Stimulated activated CD8-positive, alpha-beta memory T cell treated with anti-CD3 and anti-CD28 coated beads, Interleukin-4, amount 100 ng/mL, for 4 hours (primary cell): ENCODE results near the gene A2ML1.
"Not testable (repeated sequence)": the region's sequence is repeated elsewhere in the genome, so short reads cannot be mapped to it uniquely, and the experiment has no call there.

Experiments used
- DNase-seq, 2 donors: peaks; one replicate each; pipeline ENCODE4 v3.0.0-alpha.2; 2020; ENCODE audit warnings: low read depth in 2 of 2, low spot score in 1 of 2

Gene A2ML1

GRCh38 chr12:8822298-8822697, at the start of gene A2ML1:
Gene A2ML1, plus strand, starts transcription at chr12:8822621. Its CDS starts 31 bp downstream, at chr12:8822652.
- no peak for DNase-seq

GRCh38 chr12:8773461-8773860, 49.0 kb upstream of the A2ML1 start:
- DNase-seq: no peak

GRCh38 chr12:8779281-8779680, 43.1 kb upstream of the A2ML1 start:
- DNase-seq: no peak

GRCh38 chr12:8779862-8780261, 42.6 kb upstream of the A2ML1 start:
- no peak for DNase-seq

- no peak for DNase-seq
These were observed 42.0 kb upstream of the A2ML1 start for GRCh38 chr12:8780389-8780788.

- no peak for DNase-seq
These were observed 40.9 kb upstream of the A2ML1 start for GRCh38 chr12:8781381-8782127.

- no peak for DNase-seq
These were observed 38.0 kb upstream of the A2ML1 start for GRCh38 chr12:8784290-8784888.

- DNase-seq: no peak
These were observed 36.9 kb upstream of the A2ML1 start for GRCh38 chr12:8785499-8785898.

- DNase-seq: not testable (repeated sequence)
These were observed 35.2 kb upstream of the A2ML1 start for GRCh38 chr12:8787206-8787605.

GRCh38 chr12:8788706-8789105, 33.7 kb upstream of the A2ML1 start:
- not testable (repeated sequence) for DNase-seq

- DNase-seq: not testable (repeated sequence)
These were observed 32.9 kb upstream of the A2ML1 start for GRCh38 chr12:8789341-8790013.

- DNase-seq: not testable (repeated sequence)
These were observed 29.2 kb upstream of the A2ML1 start for GRCh38 chr12:8793226-8793625.

- DNase-seq: not testable (repeated sequence)
These were observed 27.8 kb upstream of the A2ML1 start for GRCh38 chr12:8794611-8795010.

GRCh38 chr12:8796831-8797626, 25.4 kb upstream of the A2ML1 start:
- no peak for DNase-seq

- not testable (repeated sequence) for DNase-seq
These were observed 21.2 kb upstream of the A2ML1 start for GRCh38 chr12:8801213-8801612.

- not testable (repeated sequence) for DNase-seq
These were observed 17.6 kb upstream of the A2ML1 start for GRCh38 chr12:8804833-8805232.

GRCh38 chr12:8805487-8805886, 16.9 kb upstream of the A2ML1 start:
- DNase-seq: not testable (repeated sequence)

GRCh38 chr12:8807084-8807483, 15.3 kb upstream of the A2ML1 start:
- DNase-seq: not testable (repeated sequence)

- DNase-seq: not testable (repeated sequence)
These were observed 12.3 kb upstream of the A2ML1 start for GRCh38 chr12:8810112-8810511.

GRCh38 chr12:8813572-8814357, 8.7 kb upstream of the A2ML1 start:
- DNase-seq: no peak
